ENCODE data around the gene CDH23.

DNA sequence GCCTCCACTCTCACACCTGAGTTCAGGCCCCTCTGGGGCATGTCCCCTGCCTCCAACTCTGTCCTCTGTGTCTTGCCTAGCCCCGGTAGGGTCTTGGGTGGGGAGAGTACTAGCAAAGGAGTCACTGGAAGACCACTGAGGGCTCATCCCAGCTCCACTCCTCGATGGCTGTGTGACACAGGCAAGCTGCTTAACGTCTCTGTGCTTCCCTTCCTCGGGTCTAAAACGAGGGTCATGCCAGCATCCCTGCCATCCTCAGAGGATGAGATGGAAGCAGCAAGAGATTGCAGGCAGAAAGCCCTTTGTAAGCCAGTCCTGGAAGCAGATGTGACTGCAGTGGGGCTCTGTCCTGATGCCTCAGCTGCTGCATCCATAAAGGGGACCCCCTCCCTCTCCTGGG, 338.1 kb downstream of the CDH23 start:
- no peak for TF ChIP-seq GATA2 (IDR thresholded peaks at IDR 0.05; ENCODE audit: low read depth, low read length)
- TF ChIP-seq GATA3 (IDR thresholded peaks at IDR 0.05; ENCODE audit: low read depth, low read length), result no peak

Measured in SH-SY5Y (cell line).